Liver (tissue), 9 donors: ENCODE measurements around the gene FRMD4B. TPM values are rescaled to one million over a fixed set of nuclear protein-coding genes. Genes with fewer than 3 reads are reported as not detected.

Experiments
- DNase-seq: peaks from one replicate; pipeline ENCODE4 v3.0.0-alpha.2; 2017; ENCODE audit warnings: low spot score
- H3K27ac ChIP-seq, 2 donors: one replicate each; pipeline ENCODE4 v1.7.0; 2013; ENCODE audit warnings: inconsistent platforms in 2 of 2, low read length in 2 of 2, control low read depth in 1 of 2, low read depth in 1 of 2, mild to moderate bottlenecking in 1 of 2
- H3K27me3 ChIP-seq, 4 donors: one replicate each; pipeline versions ENCODE4 v1.6.1 to v1.7.0; 2013; ENCODE audit warnings: low read length in 3 of 4, inconsistent platforms in 1 of 4, mild to moderate bottlenecking in 1 of 4, moderate library complexity in 1 of 4; ENCODE audit not compliant: control insufficient read depth in 4 of 4, insufficient read depth in 4 of 4
- H3K36me3 ChIP-seq, 4 donors: one replicate each; pipeline versions ENCODE4 v1.6.1 to v1.7.0; 2013; ENCODE audit warnings: low read length in 3 of 4, mild to moderate bottlenecking in 3 of 4, low read depth in 1 of 4, moderate library complexity in 1 of 4; ENCODE audit not compliant: control insufficient read depth in 4 of 4, insufficient read depth in 3 of 4
- H3K4me1 ChIP-seq, 4 donors: one replicate each; pipeline versions ENCODE4 v1.6.1 to v1.7.0; 2013; ENCODE audit warnings: low read length in 3 of 4, mild to moderate bottlenecking in 3 of 4, moderate library complexity in 1 of 4; ENCODE audit not compliant: control insufficient read depth in 4 of 4, insufficient read depth in 4 of 4
- H3K4me3 ChIP-seq, 3 donors: one replicate each; pipeline versions ENCODE4 v1.6.1 to v1.7.0; 2013; ENCODE audit warnings: low read length in 3 of 3, control low read depth in 1 of 3, low read depth in 1 of 3, mild to moderate bottlenecking in 1 of 3
- H3K9ac ChIP-seq, 2 donors: one replicate each; pipeline ENCODE4 v1.7.0; 2013; ENCODE audit warnings: low read length in 2 of 2, mild to moderate bottlenecking in 2 of 2, moderate library complexity in 2 of 2, control low read depth in 1 of 2, low read depth in 1 of 2
- H3K9me3 ChIP-seq, 4 donors: one replicate each; pipeline versions ENCODE4 v1.6.1 to v1.7.0; 2013; ENCODE audit warnings: low read length in 3 of 4; ENCODE audit not compliant: control insufficient read depth in 4 of 4
- ATF3 ChIP-seq: IDR thresholded peaks from 2 replicates; pipeline ENCODE4 v1.6.1; 2016; ENCODE audit warnings: antibody characterized with exemption
- CTCF ChIP-seq: fragments of 150-350 bp; IDR thresholded peaks from 2 replicates; pipeline ENCODE4 v1.5.1; 2017; ENCODE audit warnings: improper control_type of control experiment, low read depth, low read length; ENCODE audit not compliant: missing input control
- EGR1 ChIP-seq, 2 donors: IDR thresholded peaks; 2 replicates each; pipeline ENCODE4 v1.6.1; 2016 to 2018; ENCODE audit warnings: antibody characterized with exemption in 2 of 2, low read depth in 2 of 2
- FOXA1 ChIP-seq: IDR thresholded peaks from 2 replicates; pipeline ENCODE4 v1.6.1; 2016; ENCODE audit warnings: antibody characterized with exemption
- FOXA2 ChIP-seq: IDR thresholded peaks from 2 replicates; pipeline ENCODE4 v1.6.1; 2016; ENCODE audit warnings: antibody characterized with exemption
- GABPA ChIP-seq, 2 donors: IDR thresholded peaks in 1 of 2; conservative IDR thresholded peaks in 1 of 2; 2 replicates each; pipeline ENCODE4 v1.6.1; 2016; ENCODE audit warnings: antibody characterized with exemption in 2 of 2, mild to moderate bottlenecking in 1 of 2, moderate library complexity in 1 of 2
- HNF4A ChIP-seq, 2 donors: conservative IDR thresholded peaks; 2 replicates each; pipeline ENCODE4 v1.6.1; 2016; ENCODE audit warnings: antibody characterized with exemption in 2 of 2, mild to moderate bottlenecking in 2 of 2
- HNF4G ChIP-seq: IDR thresholded peaks from 2 replicates; pipeline ENCODE4 v1.6.1; 2016; ENCODE audit warnings: antibody characterized with exemption
- JUND ChIP-seq, 2 donors: IDR thresholded peaks; 2 replicates each; pipeline ENCODE4 v1.6.1; 2016; ENCODE audit warnings: antibody characterized with exemption in 2 of 2
- MAX ChIP-seq: IDR thresholded peaks from 2 replicates; pipeline ENCODE4 v1.6.1; 2016; ENCODE audit warnings: antibody characterized with exemption
- NR2F2 ChIP-seq: IDR thresholded peaks from 2 replicates; pipeline ENCODE4 v1.6.1; 2016; ENCODE audit warnings: antibody characterized with exemption
- RAD21 ChIP-seq, 2 donors: IDR thresholded peaks; 2 replicates each; pipeline ENCODE4 v1.6.1; 2016; ENCODE audit warnings: antibody characterized with exemption in 2 of 2, mild to moderate bottlenecking in 2 of 2
- RXRA ChIP-seq, 2 donors: IDR thresholded peaks; 2 replicates each; pipeline ENCODE4 v1.6.1; 2017 to 2018; ENCODE audit warnings: antibody characterized with exemption in 2 of 2, mild to moderate bottlenecking in 1 of 2
- SP1 ChIP-seq: IDR thresholded peaks from 2 replicates; pipeline ENCODE4 v1.6.1; 2018; ENCODE audit warnings: antibody characterized with exemption, mild to moderate bottlenecking
- TAF1 ChIP-seq: conservative IDR thresholded peaks from 2 replicates; pipeline ENCODE4 v1.6.1; 2016; ENCODE audit warnings: antibody characterized with exemption, mild to moderate bottlenecking
- YY1 ChIP-seq: IDR thresholded peaks from 2 replicates; pipeline ENCODE4 v1.6.1; 2016; ENCODE audit warnings: antibody characterized with exemption, mild to moderate bottlenecking
- WGBS: extraction: QIAGEN DNeasy Blood & Tissue Kit; methylation state at CpG from one replicate; pipeline ENCODE4 v1.1.7; 2013; 5-methylcytosine and 5-hydroxymethylcytosine counted together
- polyA plus RNA-seq, 2 donors: library from polyadenylated mRNA; stranded (reverse) in 1 of 2; unstranded in 1 of 2; fragments of 200-250 nt in 1 of 2; fragments of >200 nt in 1 of 2; fragmentation: Nextera tagmentation in 1 of 2; extraction: Ambion mirVana in 1 of 2; gene quantifications; one replicate each; pipeline versions ENCODE4 v1.2.1 to v1.2.3, GENCODE V29; 2013 to 2015
- total RNA-seq, 2 donors: library from RNA; depleted of rRNA; stranded (reverse); fragments of >200 nt; gene quantifications; one replicate each; pipeline ENCODE4 v1.2.3, GENCODE V29; 2014
- TF ChIP-seq, protein P1 (sequence below): IDR thresholded peaks from 2 replicates; pipeline ENCODE4 v1.6.1; 2016; ENCODE audit warnings: antibody characterized with exemption
- TF ChIP-seq, protein P2 (sequence below): IDR thresholded peaks from 2 replicates; pipeline ENCODE4 v1.6.1; 2016; ENCODE audit warnings: antibody characterized with exemption, mild to moderate bottlenecking
- donor health status: healthy.
- donor health status: healthy.
- donor health status: healthy.
- donor health status: healthy.
- donor health status: healthy.

The FRMD4B gene
- total and polyA plus RNA-seq, 4 donors, result 7.3 to 22.6 (median 15.0) TPM

GRCh38 chr3:69411346-69411745, 25.5 kb upstream of the FRMD4B start:
- 66% methylated on average over 3 of the region's 3 CpGs for WGBS
- TF ChIP-seq SP1 (no peak), GABPA (IDR thresholded peaks at IDR 0.05 in 1 of 2, conservative IDR thresholded peaks at IDR 0.05 in 1 of 2) (no peak), MAX (no peak), HNF4A (conservative IDR thresholded peaks at IDR 0.05) (no peak), NR2F2 (no peak), RAD21 (IDR thresholded peaks at IDR 0.05) (no peak), FOXA1 (no peak), FOXA2 (no peak), ATF3 (no peak), JUND (IDR thresholded peaks at IDR 0.05) (no peak), TAF1 (no peak), CTCF (no peak), RXRA (IDR thresholded peaks at IDR 0.05) (no peak), EGR1 (IDR thresholded peaks at IDR 0.05; ENCODE audit: low read depth in 2 of 2) (no peak), HNF4G (no peak), YY1 (no peak)
- TF ChIP-seq, protein P1, sequence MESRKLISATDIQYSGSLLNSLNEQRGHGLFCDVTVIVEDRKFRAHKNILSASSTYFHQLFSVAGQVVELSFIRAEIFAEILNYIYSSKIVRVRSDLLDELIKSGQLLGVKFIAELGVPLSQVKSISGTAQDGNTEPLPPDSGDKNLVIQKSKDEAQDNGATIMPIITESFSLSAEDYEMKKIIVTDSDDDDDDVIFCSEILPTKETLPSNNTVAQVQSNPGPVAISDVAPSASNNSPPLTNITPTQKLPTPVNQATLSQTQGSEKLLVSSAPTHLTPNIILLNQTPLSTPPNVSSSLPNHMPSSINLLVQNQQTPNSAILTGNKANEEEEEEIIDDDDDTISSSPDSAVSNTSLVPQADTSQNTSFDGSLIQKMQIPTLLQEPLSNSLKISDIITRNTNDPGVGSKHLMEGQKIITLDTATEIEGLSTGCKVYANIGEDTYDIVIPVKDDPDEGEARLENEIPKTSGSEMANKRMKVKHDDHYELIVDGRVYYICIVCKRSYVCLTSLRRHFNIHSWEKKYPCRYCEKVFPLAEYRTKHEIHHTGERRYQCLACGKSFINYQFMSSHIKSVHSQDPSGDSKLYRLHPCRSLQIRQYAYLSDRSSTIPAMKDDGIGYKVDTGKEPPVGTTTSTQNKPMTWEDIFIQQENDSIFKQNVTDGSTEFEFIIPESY, result no peak
- TF ChIP-seq, protein P2, sequence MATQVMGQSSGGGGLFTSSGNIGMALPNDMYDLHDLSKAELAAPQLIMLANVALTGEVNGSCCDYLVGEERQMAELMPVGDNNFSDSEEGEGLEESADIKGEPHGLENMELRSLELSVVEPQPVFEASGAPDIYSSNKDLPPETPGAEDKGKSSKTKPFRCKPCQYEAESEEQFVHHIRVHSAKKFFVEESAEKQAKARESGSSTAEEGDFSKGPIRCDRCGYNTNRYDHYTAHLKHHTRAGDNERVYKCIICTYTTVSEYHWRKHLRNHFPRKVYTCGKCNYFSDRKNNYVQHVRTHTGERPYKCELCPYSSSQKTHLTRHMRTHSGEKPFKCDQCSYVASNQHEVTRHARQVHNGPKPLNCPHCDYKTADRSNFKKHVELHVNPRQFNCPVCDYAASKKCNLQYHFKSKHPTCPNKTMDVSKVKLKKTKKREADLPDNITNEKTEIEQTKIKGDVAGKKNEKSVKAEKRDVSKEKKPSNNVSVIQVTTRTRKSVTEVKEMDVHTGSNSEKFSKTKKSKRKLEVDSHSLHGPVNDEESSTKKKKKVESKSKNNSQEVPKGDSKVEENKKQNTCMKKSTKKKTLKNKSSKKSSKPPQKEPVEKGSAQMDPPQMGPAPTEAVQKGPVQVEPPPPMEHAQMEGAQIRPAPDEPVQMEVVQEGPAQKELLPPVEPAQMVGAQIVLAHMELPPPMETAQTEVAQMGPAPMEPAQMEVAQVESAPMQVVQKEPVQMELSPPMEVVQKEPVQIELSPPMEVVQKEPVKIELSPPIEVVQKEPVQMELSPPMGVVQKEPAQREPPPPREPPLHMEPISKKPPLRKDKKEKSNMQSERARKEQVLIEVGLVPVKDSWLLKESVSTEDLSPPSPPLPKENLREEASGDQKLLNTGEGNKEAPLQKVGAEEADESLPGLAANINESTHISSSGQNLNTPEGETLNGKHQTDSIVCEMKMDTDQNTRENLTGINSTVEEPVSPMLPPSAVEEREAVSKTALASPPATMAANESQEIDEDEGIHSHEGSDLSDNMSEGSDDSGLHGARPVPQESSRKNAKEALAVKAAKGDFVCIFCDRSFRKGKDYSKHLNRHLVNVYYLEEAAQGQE, result no peak
- no peak for DNase-seq
- no peaks in the 10 kb centered on the region for H3K27me3 ChIP-seq
- no peak overlapping the region for H3K27ac ChIP-seq
- H3K9ac ChIP-seq, result no peak overlapping the region
- H3K36me3 ChIP-seq, result no peaks in the 10 kb centered on the region
- peaks cover 0 to 8% (median 6%) of the 10 kb centered on the region in 4 donors for H3K4me1 ChIP-seq
- H3K9me3 ChIP-seq, result no peaks in the 10 kb centered on the region
- H3K4me3 ChIP-seq, result no peak overlapping the region
